ENCODE data around the gene ZNF423. TPM values are rescaled to one million over a fixed set of nuclear protein-coding genes. Genes with fewer than 3 reads are reported as not detected.

The ZNF423 gene
- total RNA-seq, 4 donors from 2014 or later = 6.6 to 22.9 (median 8.6) TPM

GRCh38 chr16:49662569-49662968, 193.3 kb downstream of the ZNF423 start:
- TF ChIP-seq CTCF (IDR thresholded peaks at IDR 0.05) = no peak
- DNase-seq (ENCODE audit: low spot score) (no peak), ATAC-seq (ENCODE audit: low FRiP score) (no peak)

GRCh38 chr16:49661465-49662187, 194.3 kb downstream of the ZNF423 start:
- DNase-seq (ENCODE audit: low spot score) = no peak
- no peak for TF ChIP-seq CTCF (IDR thresholded peaks at IDR 0.05)

GRCh38 chr16:49660626-49661025, 195.3 kb downstream of the ZNF423 start:
- DNase-seq (ENCODE audit: low spot score) = no peak
- ATAC-seq (ENCODE audit: low FRiP score) = no peak
- no peak for TF ChIP-seq CTCF (IDR thresholded peaks at IDR 0.05)

More at GRCh38 chr16:49661465-49662187, 194.3 kb downstream of the ZNF423 start:
- ATAC-seq (ENCODE audit: low FRiP score) = peak; percentile 21

- TF ChIP-seq CTCF (IDR thresholded peaks at IDR 0.05) = no peak
- ATAC-seq (ENCODE audit: low FRiP score) (no peak), DNase-seq (ENCODE audit: low spot score) (no peak)
These were observed 196.6 kb downstream of the ZNF423 start for GRCh38 chr16:49659356-49659755.

- DNase-seq (ENCODE audit: low spot score) (no peak), ATAC-seq (ENCODE audit: low FRiP score) (no peak)
- TF ChIP-seq CTCF (IDR thresholded peaks at IDR 0.05) = no peak
These were observed 197.4 kb downstream of the ZNF423 start for GRCh38 chr16:49658531-49658930.

GRCh38 chr16:49657736-49658465, 198.0 kb downstream of the ZNF423 start:
- no peak for TF ChIP-seq CTCF (IDR thresholded peaks at IDR 0.05)
- DNase-seq (ENCODE audit: low spot score) (no peak), ATAC-seq (ENCODE audit: low FRiP score) (no peak)

GRCh38 chr16:49654425-49654824, 201.5 kb downstream of the ZNF423 start:
- no peak for DNase-seq (ENCODE audit: low spot score)
- no peak for ATAC-seq (ENCODE audit: low FRiP score)
- TF ChIP-seq CTCF (IDR thresholded peaks at IDR 0.05) = no peak
